Skeletal muscle cell (primary cell): ENCODE data around the gene KIRREL3.
A peak's percentile ranks its signal among the peaks of the same experiment; 100 is the strongest.

ENCODE experiments used
- DNase-seq: peaks from one replicate; pipeline ENCODE4 v3.0.0-alpha.2; 2010; ENCODE audit warnings: low read depth
- H3K4me3 ChIP-seq: 2 replicates; pipeline ENCODE4 v1.5.1; 2011; ENCODE audit warnings: low read depth, mild to moderate bottlenecking, control low read depth, low read length, moderate library complexity

KIRREL3 gene

GRCh38 chr11:127000291-127000968 lies at the start of gene KIRREL3:
KIRREL3 (minus strand) TSS chr11:127000770.
- DNase-seq: no peak
- H3K4me3 ChIP-seq: peak within 1 kb of the TSS; percentile 63

GRCh38 chr11:127050186-127050585 lies 49.6 kb upstream of the KIRREL3 start:
- H3K4me3 ChIP-seq: no peak overlapping the region
- DNase-seq: no peak

- no peak for DNase-seq
- H3K4me3 ChIP-seq: no peak overlapping the region
These were observed 48.9 kb upstream of the KIRREL3 start for GRCh38 chr11:127049486-127049885.

- H3K4me3 ChIP-seq: no peak overlapping the region
- no peak for DNase-seq
These were observed 44.0 kb upstream of the KIRREL3 start for GRCh38 chr11:127044535-127044934.

GRCh38 chr11:127042445-127042844 lies 41.9 kb upstream of the KIRREL3 start:
- H3K4me3 ChIP-seq: no peak overlapping the region
- peak; percentile 3 for DNase-seq

- no peak overlapping the region for H3K4me3 ChIP-seq
- no peak for DNase-seq
These were observed 39.0 kb upstream of the KIRREL3 start for GRCh38 chr11:127039591-127039990.

- no peak for DNase-seq
- no peak overlapping the region for H3K4me3 ChIP-seq
These were observed 37.0 kb upstream of the KIRREL3 start for GRCh38 chr11:127037596-127037995.

- H3K4me3 ChIP-seq: no peak overlapping the region
- no peak for DNase-seq
These were observed 36.4 kb upstream of the KIRREL3 start for GRCh38 chr11:127037001-127037400.

- no peak for DNase-seq
- H3K4me3 ChIP-seq: no peak overlapping the region
These were observed 35.3 kb upstream of the KIRREL3 start for GRCh38 chr11:127035824-127036223.

- no peak for DNase-seq
- no peak overlapping the region for H3K4me3 ChIP-seq
These were observed 34.4 kb upstream of the KIRREL3 start for GRCh38 chr11:127034973-127035372.

GRCh38 chr11:127028648-127029047 lies 28.1 kb upstream of the KIRREL3 start:
- H3K4me3 ChIP-seq: no peak overlapping the region
- no peak for DNase-seq

- H3K4me3 ChIP-seq: no peak overlapping the region
- no peak for DNase-seq
These were observed 27.2 kb upstream of the KIRREL3 start for GRCh38 chr11:127027789-127028188.

- no peak for DNase-seq
These were observed 26.4 kb upstream of the KIRREL3 start for GRCh38 chr11:127027000-127027399.

GRCh38 chr11:127023991-127024390 lies 23.4 kb upstream of the KIRREL3 start:
- H3K4me3 ChIP-seq: no peak overlapping the region
- no peak for DNase-seq

More at GRCh38 chr11:127027000-127027399, 26.4 kb upstream of the KIRREL3 start:
- H3K4me3 ChIP-seq: no peak overlapping the region

- DNase-seq: no peak
- no peak overlapping the region for H3K4me3 ChIP-seq
These were observed 18.2 kb upstream of the KIRREL3 start for GRCh38 chr11:127018683-127019279.

- DNase-seq: no peak
- no peak overlapping the region for H3K4me3 ChIP-seq
These were observed 16.9 kb upstream of the KIRREL3 start for GRCh38 chr11:127017482-127017881.

- DNase-seq: no peak
- H3K4me3 ChIP-seq: no peak overlapping the region
These were observed 13.0 kb upstream of the KIRREL3 start for GRCh38 chr11:127013550-127013949.

GRCh38 chr11:127006311-127006710 lies 5.7 kb upstream of the KIRREL3 start:
- no peak overlapping the region for H3K4me3 ChIP-seq
- no peak for DNase-seq

GRCh38 chr11:127003260-127003981 lies 2.9 kb upstream of the KIRREL3 start:
- H3K4me3 ChIP-seq: peak overlapping the region; percentile 45
- no peak for DNase-seq

- H3K4me3 ChIP-seq: peak overlapping the region; percentile 45
- DNase-seq: no peak
These were observed 2.2 kb upstream of the KIRREL3 start for GRCh38 chr11:127002669-127003259.
